Inflammatory macrophage (primary cell): Measurements from ENCODE around the gene C12orf56.
"Not testable (repeated sequence)": the region's sequence is repeated elsewhere in the genome, so short reads cannot be mapped to it uniquely, and the experiment has no call there.

ENCODE experiments used
- DNase-seq, 2 donors: peaks; one replicate each; pipeline ENCODE4 v3.0.0-alpha.2; 2020 to 2022

The C12orf56 gene

DNA sequence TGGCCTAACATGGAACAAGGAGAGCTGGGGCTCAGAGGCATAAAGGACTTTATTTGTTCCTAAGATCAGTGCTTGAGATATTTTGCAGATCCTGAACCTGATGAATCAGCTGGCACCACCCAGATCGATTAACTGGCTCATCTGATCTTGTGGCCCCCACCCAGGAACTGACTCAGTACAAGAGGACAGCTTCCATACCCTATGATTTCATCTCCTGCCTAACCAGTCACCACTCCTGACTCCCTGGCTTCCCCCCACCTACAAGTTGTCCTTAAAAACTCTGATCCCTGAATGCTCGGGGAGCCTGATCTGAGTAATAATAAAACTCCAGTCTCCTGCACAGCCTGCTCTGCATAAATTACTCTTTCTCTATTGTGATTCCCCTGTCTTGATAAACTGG is 5.1 kb downstream of the C12orf56 start:
- no peak for DNase-seq

DNA sequence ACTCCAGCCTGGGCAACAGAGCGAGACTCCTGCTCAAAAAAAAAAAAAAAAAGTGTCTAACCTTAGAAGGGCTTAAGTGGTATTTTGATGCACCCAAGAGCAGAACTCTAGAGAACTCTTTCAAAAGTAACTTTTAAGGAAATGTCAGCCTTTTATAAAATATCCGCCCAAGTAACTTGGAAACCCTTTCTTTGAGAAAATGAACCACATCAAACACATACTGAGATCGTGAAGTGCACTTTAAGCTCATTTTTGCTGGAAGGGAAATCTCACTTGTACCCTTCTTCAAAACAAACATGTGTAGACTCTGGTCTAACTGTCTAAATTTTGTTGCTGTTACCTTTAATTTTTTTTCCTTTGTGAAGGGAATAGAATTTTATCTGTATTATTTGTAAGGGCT is 5.5 kb downstream of the C12orf56 start:
- DNase-seq = no peak

DNA sequence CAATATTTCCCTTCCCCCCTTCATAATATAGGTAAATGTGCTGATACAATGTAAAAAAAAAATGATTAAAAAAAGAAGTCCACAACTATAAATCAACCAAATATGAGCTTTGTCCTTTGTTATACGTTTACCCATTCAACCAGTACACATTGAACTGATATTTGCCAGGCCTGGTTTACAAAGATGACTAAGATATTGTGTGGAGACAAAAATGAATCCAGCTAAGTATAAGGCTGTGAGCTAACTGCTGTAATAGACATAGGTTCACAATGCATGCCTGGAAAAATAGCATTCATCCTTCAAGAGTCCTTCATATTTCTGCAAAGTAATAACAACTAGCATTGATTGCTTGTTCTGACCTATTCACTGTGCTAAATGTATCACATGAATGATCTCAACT is 6.9 kb downstream of the C12orf56 start:
- no peak for DNase-seq

DNA sequence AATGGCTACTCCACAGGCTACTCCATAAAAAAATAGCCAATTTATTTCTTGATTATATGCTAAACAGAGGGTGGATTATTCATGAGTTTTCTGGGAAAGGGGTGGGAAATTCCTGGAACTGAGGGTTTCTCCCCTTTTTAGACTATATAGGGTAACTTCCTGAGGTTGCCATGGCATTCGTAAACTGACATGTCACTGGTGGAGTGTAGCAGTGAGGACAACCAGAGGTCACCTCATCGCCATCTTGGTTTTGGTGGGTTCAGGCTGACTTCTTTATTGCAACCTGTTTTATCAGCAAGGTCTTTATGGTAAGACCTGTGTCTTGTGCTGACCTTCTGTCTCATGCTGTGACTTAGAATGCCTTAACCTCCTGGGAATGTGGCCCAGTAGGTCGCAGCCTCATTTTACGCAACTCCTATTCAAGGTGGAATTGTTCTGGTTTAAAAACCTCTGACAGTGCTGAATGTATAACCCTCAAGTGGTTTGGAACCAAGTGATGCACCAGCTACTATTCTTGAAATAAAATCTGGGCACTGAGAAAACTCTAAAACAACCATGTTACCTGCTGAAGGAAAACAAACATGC is 27.7 kb downstream of the C12orf56 start:
- no peak for DNase-seq

DNA sequence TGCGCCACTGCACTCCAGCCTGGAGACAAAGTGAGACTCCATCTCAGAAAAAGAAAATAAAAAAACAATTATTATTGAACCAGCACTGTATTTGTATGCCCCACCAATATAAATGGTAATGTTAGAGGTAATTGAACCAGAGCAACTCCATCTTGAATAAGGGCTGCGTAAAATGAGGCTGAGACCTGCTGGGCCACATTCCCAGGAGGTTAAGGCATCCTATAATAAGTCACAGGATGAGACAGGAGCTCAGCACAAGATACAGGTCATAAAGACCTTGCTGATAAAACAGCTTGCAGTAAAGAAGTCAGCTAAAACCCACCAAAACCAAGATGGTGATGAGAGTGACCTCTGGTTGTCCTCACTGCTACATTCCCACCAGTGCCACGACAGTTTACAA is 29.4 kb downstream of the C12orf56 start:
- DNase-seq = not testable (repeated sequence)

DNA sequence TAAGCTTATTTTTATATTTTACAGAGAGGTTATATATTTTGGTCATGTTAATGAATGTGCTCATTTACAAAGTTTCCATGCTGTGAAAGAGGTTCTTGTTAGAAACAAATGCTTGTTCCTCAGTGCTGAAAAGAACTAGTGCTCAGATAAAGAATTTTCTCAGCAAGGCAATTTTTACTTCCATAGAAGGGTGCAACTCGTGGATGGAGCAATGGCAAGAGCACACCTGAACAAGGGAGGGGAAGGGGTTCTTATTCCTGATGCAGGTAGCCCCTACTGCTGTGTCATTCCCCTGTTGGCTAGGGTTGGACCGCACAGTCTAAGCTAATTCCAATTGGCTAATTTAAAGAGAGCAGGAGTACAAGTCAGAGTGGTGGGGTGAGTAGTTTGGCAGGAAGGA is 34.3 kb downstream of the C12orf56 start:
- not testable (repeated sequence) for DNase-seq

DNA sequence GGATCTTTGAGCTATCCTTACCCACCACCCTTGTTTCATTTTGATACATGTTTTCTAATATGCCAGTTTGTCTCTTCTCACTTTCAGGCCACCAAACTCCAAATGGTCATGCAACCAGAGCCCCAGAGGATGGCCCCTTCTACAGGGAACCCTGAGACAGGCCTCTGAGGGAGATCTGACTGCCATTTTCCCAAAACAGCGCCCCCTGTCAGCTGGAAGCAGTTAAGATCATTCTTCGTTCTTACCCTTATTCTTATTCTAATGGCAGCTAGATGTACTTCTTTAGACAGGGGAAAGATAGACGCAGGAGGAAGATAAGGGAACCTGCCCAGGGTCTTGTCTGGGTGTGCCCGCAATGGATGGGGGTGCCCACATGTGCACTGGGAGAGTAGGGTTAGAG is 38.4 kb downstream of the C12orf56 start:
- DNase-seq = no peak

DNA sequence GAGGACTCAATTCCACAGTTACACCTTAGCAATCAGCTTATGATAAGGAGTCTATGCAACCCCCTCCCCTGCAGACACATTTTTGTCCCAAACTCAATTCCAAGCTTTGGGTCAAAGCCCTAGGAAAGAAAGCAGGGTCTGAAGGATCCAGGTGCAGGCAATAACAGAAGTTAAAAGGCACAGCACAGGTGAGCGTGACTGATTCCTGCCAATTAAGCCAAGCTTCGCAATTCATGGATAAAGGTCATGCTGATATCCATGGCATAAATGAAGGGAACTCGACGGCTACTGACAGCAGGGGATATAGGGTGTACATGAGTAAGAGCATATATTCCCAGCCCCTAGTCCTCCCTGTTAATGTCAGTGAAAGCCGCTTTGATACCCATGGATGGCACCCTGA is 39.3 kb downstream of the C12orf56 start:
- DNase-seq = no peak

DNA sequence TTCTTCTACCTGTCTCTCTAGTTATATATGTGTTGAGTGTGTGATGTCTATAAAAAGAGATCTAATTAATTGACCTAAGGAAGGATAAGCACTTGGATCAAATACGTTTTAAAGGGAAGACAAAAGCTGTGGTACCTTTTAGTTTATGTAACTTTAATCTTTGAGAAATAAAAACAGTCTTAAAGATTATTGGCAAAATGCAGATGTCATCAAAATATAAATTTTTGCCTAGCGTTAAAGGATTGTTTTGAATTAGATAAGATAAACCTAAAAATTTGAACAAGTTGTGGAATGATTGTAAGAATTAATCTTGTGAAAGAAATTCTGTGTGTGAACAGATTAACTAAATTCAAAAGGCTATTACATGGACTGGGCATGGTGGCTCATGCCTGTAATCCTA is 42.9 kb downstream of the C12orf56 start:
- no peak for DNase-seq

DNA sequence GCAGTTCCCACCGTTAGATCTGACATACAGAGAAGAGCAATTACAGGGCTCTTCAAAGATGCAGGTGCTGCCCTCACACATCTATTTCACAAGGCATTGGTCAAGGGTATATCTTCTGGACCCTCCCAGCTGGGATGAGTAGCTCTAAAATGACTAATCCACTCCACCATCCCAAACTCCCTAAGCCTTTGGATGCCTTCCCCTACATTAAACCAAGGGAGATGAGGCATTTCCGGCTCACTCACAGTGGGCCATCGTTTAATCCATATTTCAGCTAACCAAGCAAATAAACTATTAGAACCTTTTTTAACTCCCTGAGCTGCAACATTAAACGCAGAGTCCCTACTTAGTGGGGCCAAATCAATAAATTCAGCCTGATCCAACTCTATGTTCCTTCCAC is 45.9 kb downstream of the C12orf56 start:
- not testable (repeated sequence) for DNase-seq

DNA sequence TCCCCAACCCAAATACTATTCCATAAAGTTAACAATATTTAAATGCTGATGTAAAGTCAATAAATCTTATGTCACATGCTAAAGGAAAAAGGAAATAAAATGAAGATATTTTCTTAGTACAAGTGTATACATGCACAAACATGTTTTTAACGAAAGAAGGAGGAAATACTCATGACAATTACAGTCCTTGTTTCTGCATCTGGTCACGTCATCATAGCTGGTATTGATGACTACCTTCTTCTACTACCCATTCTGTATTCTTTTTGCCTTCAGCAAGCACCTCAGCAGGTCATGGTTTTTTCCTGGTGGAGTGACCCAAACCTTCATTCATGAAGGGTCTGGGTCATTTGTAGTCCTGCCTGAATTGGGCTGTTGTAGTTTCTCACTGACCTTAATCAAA is 50.0 kb downstream of the C12orf56 start:
- DNase-seq = not testable (repeated sequence)

DNA sequence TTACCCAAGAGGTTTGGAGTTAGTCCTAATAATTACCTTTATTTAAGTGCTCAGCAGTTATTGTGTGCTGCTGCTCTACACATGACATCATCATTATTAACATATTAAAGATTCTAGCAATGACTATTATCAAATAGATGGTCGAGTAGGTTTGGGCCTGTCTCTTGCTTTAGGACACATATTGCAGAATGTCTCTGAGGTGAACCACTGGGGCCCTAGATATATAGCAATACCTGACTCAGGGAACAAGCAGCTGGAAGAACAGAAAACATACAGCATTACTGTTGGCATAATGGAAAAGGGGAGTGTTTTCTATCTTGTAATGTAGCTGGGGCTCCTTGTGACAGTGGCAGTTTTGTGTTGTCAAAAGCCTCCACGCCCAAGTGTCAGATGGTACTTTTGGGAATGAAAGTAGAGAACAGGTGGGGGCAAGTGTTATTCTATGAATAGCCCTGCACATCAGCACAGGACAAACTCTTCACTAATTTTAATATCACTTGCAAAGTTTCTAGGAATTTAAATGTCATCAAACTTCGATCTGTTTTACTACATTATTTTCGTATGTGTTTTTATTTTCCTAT is 54.6 kb downstream of the C12orf56 start:
- DNase-seq = no peak

DNA sequence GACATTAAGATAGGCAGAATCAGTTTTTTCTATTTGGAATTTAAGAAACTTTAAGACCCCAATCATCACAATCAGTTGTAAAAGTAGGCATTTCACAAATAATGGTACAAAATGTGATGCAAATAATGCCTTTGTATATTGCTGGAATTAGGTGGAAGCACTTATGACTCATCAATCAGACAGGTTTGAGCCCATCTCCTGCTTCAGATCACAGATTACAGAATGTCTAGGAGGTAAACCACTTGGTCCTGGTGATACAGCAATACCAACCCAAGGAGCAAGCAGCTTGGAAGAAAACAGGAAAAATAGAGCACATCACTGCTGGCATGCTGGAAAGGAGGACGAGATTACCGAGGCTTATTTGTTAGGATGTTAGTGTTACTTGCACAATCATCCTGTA is 57.6 kb downstream of the C12orf56 start:
- no peak for DNase-seq

DNA sequence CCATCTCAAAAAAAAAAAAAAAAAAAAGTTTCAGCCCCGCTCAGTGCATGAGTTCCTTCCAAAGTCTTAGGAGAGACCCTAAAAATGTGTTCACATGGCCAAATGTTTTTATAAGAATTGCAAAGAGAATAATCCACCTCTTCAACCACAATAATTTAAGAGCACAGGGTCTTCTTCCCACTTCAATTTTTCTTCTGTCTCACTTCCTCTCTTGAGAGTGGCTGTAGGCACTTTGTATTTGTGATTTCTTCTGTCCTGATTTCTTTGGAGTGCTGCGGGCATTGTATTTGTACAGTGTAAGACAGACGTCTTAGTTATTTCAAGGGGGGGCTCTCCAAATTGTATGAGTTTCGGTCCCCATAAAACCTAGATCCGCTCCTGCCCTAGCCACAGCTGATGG is 58.3 kb downstream of the C12orf56 start:
- DNase-seq = no peak

DNA sequence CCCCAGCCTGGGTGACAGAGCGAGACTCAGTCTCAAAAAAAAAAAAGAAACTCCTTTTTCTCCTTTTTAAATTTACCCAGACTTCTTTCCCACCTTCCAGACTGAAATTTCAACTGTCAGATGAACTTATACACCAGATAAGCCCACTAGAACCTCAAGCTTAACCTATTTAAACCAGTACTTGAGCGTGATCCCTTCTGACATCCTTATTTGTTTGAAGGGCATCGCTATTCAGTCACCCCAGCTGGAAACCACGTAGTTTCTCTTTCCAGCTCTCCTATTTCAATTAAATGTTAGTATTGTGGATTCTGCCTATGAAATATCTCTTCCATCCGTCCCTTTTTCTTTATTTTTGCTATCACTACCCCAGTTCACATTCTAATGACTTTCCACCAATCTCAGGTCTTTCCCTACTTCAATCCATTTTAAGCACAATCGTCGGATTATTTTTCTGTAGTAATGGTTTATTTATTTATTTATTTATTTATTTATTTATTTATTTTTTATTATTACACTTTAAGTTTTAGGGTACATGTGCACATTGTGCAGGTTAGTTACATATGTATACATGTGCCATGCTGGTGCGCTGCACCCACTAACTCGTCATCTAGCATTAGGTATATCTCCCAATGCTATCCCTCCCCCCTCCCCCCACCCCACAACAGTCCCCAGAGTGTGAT is 61.4 kb downstream of the C12orf56 start:
- not testable (repeated sequence) for DNase-seq

DNA sequence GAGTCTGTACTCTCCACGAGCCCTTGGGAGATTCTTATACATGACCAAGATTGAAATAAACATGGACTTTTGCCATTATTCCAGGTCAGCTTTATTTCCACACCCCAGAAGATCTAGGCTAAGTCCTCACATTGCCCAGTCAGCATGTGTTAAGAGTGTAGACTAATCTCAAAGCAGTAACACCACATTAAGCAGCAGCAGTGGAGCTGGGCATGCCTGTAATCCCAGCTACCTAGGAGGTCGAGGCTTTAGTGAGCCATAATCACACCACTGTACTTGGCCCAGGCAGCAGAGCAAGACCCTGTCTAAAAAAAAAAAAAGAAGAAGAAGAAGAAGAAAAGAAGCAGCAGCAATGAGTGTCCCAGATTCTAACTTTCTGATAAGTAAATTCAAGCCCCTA is 65.5 kb downstream of the C12orf56 start:
- no peak for DNase-seq

DNA sequence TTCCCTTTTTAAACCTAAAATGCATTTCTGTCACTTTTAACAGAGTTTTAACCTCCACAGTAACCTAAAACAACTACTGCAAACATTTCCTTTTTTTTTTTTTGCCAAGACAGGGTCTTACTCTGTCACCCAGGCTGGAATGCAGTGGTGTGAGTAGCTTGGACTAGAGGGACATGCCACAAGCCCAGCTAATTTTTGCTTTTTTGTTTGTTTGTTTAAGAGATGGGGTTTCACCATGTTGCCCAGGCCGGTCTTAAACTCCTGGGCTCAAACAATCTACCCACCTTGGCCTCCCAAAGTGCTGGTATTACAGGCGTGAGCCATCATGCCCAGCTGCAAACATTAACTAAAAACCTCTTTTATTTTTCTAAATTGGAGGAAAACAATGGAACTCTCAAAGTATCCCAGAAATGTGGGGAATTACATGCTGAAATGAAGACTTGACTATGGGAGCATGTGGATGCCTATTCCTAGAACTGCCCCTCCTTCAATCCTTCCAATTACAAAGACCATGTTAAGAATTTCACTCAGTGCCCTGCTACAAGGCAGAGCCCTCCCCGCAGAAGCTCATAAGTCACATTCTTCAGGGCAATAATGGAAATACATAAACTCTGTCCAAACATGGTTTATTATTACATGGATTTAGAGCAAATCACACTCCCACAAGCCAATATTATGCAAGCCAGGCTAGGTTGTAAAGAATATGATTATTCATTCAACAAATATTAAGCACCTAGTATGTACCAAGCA is 66.9 kb downstream of the C12orf56 start:
- no peak for DNase-seq

DNA sequence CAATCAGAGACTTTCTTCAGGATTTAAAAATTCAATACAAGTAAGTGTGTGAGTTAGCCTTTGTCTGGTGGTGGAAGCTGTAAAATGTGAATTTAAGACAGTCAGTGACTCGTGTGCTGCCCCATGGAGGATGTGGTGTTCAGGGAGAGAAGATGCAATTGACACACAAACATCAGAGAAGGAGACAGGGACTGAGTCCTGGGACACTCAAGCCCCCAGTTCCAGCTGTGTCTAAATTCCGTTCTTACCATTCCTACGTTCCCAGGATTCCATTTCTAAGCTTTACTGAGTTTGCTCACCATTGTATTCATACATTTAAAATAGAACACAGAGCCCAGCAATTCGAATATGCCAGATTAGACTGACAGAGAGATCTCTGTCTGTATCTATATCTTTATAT is 67.6 kb downstream of the C12orf56 start:
- no peak for DNase-seq

DNA sequence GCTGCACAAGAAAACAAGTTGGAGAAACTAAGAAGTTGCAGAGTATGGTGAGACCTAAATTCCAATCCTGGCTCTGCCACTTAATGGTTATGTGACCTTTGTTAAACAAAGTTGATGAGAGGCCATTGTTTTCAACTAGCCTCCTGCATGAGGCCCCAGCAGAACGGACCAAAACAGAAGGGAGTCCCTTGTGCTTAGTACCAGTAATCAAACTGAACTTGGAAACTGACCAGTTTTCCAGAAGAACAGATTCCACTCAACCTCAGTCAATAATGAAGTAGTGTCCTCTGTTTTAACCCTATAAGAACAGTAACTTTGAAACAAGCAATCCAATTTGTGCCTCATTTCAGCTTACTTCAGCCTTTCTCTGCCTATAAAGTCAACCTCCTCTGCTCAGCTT is 69.9 kb downstream of the C12orf56 start:
- no peak for DNase-seq

DNA sequence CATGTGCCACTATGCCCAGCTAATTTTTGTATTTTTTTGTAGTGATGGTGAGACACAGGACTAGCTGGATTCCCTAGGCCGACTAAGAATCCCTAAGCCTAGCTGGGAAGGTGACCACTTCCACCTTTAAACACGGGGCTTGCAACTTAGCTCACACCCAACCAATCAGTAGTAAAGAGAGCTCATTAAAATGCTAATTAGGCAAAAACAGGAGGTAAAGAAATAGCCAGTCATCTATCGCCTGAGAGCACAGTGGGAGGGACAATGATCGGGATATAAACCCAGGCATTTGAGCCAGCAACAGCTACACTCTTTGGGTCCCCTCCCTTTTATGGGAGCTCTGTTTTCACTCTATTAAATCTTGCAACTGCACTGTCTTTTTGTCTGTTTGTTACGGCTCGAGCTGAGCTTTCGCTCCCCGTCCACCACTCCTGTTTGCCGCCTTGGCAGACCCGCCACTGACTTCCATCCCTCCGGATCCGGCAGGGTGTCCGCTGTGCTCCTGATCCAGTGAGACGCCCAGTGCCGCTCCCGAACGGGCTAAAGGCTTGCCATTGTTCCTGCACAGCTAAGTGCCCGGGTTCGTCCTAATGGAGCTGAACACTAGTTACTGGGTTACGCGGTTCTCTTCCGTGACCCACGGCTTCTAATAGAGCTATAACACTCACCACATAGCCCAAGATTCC is 70.9 kb downstream of the C12orf56 start:
- not testable (repeated sequence) for DNase-seq

DNA sequence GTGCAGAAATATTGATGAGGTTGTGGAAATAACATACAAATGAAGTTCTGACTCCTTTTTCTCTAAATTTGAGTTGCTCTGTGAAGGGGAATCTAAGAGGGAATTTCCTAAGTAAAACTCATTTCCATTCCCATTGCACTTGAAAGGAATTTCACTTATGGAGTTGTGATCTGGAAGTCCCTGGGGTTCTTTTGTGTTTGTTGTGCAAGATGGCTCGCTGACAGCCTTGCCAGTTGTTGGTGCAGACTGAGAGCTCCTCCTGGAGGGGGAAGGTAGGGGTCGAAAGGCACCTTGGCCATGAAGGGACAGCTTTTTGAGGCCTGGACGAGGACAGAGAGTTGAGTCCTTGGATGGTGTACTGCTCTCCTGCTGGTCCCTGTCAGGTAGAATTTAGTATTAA is 72.0 kb downstream of the C12orf56 start:
- no peak for DNase-seq

DNA sequence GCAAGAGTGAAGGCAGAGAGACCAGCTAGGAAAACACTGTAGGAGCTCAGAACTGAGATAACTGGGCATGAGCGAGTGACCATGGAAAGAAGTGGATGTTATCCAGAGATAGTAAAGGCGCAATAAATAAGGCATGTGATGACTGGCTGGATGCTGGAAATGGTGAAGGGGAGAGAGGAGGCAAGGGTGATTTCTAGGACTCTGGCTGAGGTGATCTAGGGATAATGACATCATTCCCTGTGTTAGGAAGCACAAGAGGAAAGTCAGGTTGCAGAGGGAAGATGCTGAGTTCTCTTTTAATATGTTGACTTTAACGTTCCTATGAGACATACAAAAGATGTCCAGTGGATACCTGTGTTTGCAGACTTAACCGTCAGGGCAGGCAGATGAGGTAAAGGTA is 78.7 kb downstream of the C12orf56 start:
- no peak for DNase-seq

DNA sequence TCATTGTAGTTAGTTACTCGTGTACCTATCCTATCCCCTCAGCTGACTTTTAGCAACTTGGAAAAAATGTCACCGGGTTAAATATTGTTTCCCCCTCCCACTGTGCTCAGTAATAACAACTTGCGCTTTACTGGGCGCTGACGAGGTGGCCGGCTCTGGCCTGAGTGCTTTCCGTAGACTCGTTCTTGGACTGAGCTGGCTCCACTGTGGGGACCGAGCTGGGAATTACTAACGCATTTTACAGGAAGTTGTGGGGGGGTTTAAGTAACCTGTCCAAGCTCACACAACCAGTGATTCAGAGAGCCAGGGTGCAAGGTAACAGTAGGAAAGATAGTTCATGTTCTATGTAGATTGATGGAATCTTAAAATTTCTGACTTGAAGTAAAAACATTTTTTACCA is 86.0 kb downstream of the C12orf56 start:
- no peak for DNase-seq
